Spleen (tissue), 7 donors: Measurements from ENCODE around the gene ADAMTS6.

ENCODE experiments used
- POLR2A ChIP-seq, 3 donors: fragments of 450-650 bp; IDR thresholded peaks; one replicate each; pipeline ENCODE4 v1.5.1; 2017; ENCODE audit warnings: antibody characterized with exemption in 3 of 3, mild to moderate bottlenecking in 1 of 3
- POLR2AphosphoS5 ChIP-seq, 3 donors: sonication (generic); formaldehyde crosslinking; IDR thresholded peaks; one replicate each; pipeline ENCODE4 v1.5.1; 2017; ENCODE audit warnings: antibody characterized with exemption in 3 of 3
- TF ChIP-seq, protein P1 (sequence below), 11 experiments: fragments of 200-600 bp in 7 of 11; fragments of 450-650 bp in 4 of 11; sonication (generic) in 4 of 11; IDR thresholded peaks in 8 of 11; conservative IDR thresholded peaks in 3 of 11; 1 replicate in 7 of 11; 2 replicates in 4 of 11; pipeline versions ENCODE4 v1.4.0 to v1.8.0; 2016 to 2021; ENCODE audit warnings: antibody characterized with exemption in 11 of 11, inconsistent platforms in 4 of 11, mild to moderate bottlenecking in 1 of 11
- donor health status: DM: no; HTN: no; CAD: no; lungs with moderate emphysema.
- donor health status: DM: no; HTN: no; CAD: no.
- donor health status: DM: no; HTN: no; CAD: no.

DNA sequence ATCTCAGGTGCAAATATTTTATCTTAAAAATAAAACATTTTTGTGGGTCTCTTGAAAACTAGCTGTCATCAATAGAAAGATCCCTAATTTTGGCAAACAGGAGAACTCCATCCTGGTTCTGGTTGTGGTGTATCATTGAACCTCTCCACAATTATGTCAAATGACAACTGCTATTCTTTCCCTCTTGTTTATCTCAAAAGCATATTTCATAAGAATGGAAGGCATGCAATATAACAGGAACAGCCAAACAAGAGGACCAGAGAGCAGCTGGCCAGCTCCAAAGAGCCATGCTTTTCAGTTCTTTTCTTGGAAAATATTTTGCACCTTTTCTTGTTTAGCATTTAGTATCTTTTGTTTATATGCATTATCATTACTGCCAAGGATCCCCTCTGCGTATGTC is 125.4 kb downstream of the ADAMTS6 start:
- TF ChIP-seq, protein P1, sequence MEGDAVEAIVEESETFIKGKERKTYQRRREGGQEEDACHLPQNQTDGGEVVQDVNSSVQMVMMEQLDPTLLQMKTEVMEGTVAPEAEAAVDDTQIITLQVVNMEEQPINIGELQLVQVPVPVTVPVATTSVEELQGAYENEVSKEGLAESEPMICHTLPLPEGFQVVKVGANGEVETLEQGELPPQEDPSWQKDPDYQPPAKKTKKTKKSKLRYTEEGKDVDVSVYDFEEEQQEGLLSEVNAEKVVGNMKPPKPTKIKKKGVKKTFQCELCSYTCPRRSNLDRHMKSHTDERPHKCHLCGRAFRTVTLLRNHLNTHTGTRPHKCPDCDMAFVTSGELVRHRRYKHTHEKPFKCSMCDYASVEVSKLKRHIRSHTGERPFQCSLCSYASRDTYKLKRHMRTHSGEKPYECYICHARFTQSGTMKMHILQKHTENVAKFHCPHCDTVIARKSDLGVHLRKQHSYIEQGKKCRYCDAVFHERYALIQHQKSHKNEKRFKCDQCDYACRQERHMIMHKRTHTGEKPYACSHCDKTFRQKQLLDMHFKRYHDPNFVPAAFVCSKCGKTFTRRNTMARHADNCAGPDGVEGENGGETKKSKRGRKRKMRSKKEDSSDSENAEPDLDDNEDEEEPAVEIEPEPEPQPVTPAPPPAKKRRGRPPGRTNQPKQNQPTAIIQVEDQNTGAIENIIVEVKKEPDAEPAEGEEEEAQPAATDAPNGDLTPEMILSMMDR (IDR thresholded peaks at IDR 0.05 in 8 of 11, conservative IDR thresholded peaks at IDR 0.05 in 3 of 11) = no peak
- TF ChIP-seq POLR2AphosphoS5 (IDR thresholded peaks at IDR 0.05) (no peak), POLR2A (IDR thresholded peaks at IDR 0.05) (no peak)
